RWPE2 (cell line): ENCODE data around the gene COQ9.
"Not testable (repeated sequence)": the region's sequence is repeated elsewhere in the genome, so short reads cannot be mapped to it uniquely, and the experiment has no call there.

Experiments
- ATAC-seq: fragments of 200-7000 bp; cut with Tn5 transposase; 3 replicates; pipeline ENCODE4 v1.9.1; 2021; ENCODE audit warnings: low read depth
- DNase-seq: peaks from one replicate; pipeline ENCODE4 v3.0.0-alpha.2; 2020; ENCODE audit warnings: low spot score
- H3K27ac ChIP-seq: fragments of 450-650 bp; 2 replicates; pipeline ENCODE4 v1.5.1; 2017; ENCODE audit warnings: mild to moderate bottlenecking; ENCODE audit not compliant: poor library complexity, severe bottlenecking
- H3K27me3 ChIP-seq: fragments of 250-450 bp; sonication (Bioruptor Pico); 2 replicates; pipeline ENCODE4 v1.5.1; 2021; ENCODE audit warnings: mild to moderate bottlenecking, moderate library complexity; ENCODE audit not compliant: insufficient read depth, poor library complexity, severe bottlenecking
- H3K36me3 ChIP-seq: fragments of 250-450 bp; sonication (Bioruptor Pico); 2 replicates; pipeline ENCODE4 v1.5.1; 2020; ENCODE audit warnings: low read depth, mild to moderate bottlenecking, moderate library complexity
- H3K4me1 ChIP-seq: fragments of 250-450 bp; sonication (Bioruptor Pico); 2 replicates; pipeline ENCODE4 v1.5.1; 2021; ENCODE audit warnings: mild to moderate bottlenecking, moderate library complexity; ENCODE audit not compliant: insufficient read depth, poor library complexity, severe bottlenecking
- H3K4me3 ChIP-seq: fragments of 250-450 bp; sonication (Bioruptor Pico); 2 replicates; pipeline ENCODE4 v1.5.1; 2021; ENCODE audit warnings: mild to moderate bottlenecking, moderate library complexity; ENCODE audit not compliant: severe bottlenecking
- H3K9me3 ChIP-seq: fragments of 250-450 bp; sonication (Bioruptor Pico); 2 replicates; pipeline ENCODE4 v1.5.1; 2021; ENCODE audit warnings: mild to moderate bottlenecking, moderate library complexity; ENCODE audit not compliant: severe bottlenecking
- CTCF ChIP-seq: fragments of 450-650 bp; IDR thresholded peaks from one replicate; pipeline ENCODE4 v1.5.1; 2017; ENCODE audit warnings: mild to moderate bottlenecking, moderate library complexity; ENCODE audit not compliant: poor library complexity, severe bottlenecking

COQ9 gene

GRCh38 chr16:57434003-57434402 is 13.3 kb upstream of the COQ9 start:
- Histone ChIP-seq H3K36me3 (peaks cover 93% of the 10 kb centered on the region), H3K27me3 (no peaks in the 10 kb centered on the region), H3K4me1 (no peaks in the 10 kb centered on the region), H3K9me3 (no peaks in the 10 kb centered on the region), H3K27ac (no peak overlapping the region), H3K4me3 (no peak overlapping the region)
- no peak for TF ChIP-seq CTCF
- DNase-seq (no peak), ATAC-seq (no peak)

- Histone ChIP-seq H3K9me3 (no peaks in the 10 kb centered on the region), H3K36me3 (peaks cover 100% of the 10 kb centered on the region), H3K27ac (no peak overlapping the region), H3K4me3 (no peak overlapping the region), H3K27me3 (no peaks in the 10 kb centered on the region), H3K4me1 (no peaks in the 10 kb centered on the region)
- DNase-seq (no peak), ATAC-seq (no peak)
- TF ChIP-seq CTCF = no peak
Measured at GRCh38 chr16:57435838-57436237, 11.4 kb upstream of the COQ9 start.

GRCh38 chr16:57439947-57440346 is 7.3 kb upstream of the COQ9 start:
- not testable (repeated sequence) for H3K27ac ChIP-seq, H3K27me3 ChIP-seq, ATAC-seq, H3K4me3 ChIP-seq, H3K9me3 ChIP-seq, H3K4me1 ChIP-seq, DNase-seq
- peaks cover 90% of the 10 kb centered on the region for H3K36me3 ChIP-seq

GRCh38 chr16:57440551-57440950 is 6.7 kb upstream of the COQ9 start:
- not testable (repeated sequence) for H3K4me1 ChIP-seq, ATAC-seq, H3K27me3 ChIP-seq, H3K9me3 ChIP-seq, H3K27ac ChIP-seq, H3K4me3 ChIP-seq, DNase-seq
- peaks cover 88% of the 10 kb centered on the region for H3K36me3 ChIP-seq

- no peak overlapping the region for H3K27ac ChIP-seq
Measured at GRCh38 chr16:57444711-57445110, 2.6 kb upstream of the COQ9 start.

More at GRCh38 chr16:57444711-57445110, 2.6 kb upstream of the COQ9 start:
- Histone ChIP-seq H3K36me3 (peaks cover 47% of the 10 kb centered on the region), H3K4me3 (no peak overlapping the region), H3K9me3 (no peaks in the 10 kb centered on the region), H3K27me3 (no peaks in the 10 kb centered on the region), H3K4me1 (peaks cover 2% of the 10 kb centered on the region)
- ATAC-seq (no peak), DNase-seq (no peak)
- TF ChIP-seq CTCF = no peak
